Measurements from ENCODE around the gene FGF22. TPM values are rescaled to one million over a fixed set of nuclear protein-coding genes. Genes with fewer than 3 reads are reported as not detected.

Gene FGF22
- total and polyA plus RNA-seq, 2 of the 13 experiments (the other 11 are each of a cell fraction or from before 2014, with no cell fraction given): 0.24 TPM; not detected in 1

DNA sequence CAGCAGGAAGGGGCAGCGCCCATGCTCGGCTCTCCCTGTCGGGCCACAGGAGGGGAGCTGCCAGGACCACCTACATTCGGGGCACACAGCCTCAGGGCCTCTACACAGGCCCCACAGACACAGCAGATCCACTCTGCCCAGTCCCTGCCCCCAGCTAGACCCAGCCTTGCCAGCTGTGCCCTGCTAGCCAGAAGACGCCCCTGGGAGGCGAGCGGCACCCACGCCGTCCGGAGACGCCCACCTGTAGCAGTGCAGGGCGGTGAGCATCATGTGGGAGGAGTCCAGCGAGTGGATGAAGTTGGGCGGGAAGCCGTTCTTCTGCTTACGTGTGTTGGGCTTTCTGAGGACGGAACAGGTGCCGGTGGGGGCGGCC lies 21.4 kb upstream of the FGF22 start:
- H3K4me2 ChIP-seq (ENCODE audit: low read depth, low read length): no peak overlapping the region
- DNase-seq (ENCODE audit: low spot score) (no peak), ATAC-seq (no peak), FAIRE-seq (no peak)
- ChIA-PET POLR2A (no interaction called here), CTCF (ENCODE audit: low intra/inter-chr PET ratio, low total read pairs) (no interaction called here)
- H3K79me2 ChIP-seq (ENCODE audit: insufficient read depth, low read length): no peaks in the 10 kb centered on the region
- 0 out of 2 replicates have a peak, but pooled peaks have one; percentile 19 for TF ChIP-seq HNRNPL (IDR thresholded peaks at IDR 0.05; ENCODE audit: low read depth, low read length)
- no peak for TF ChIP-seq AHR (CRISPR knock-in tag; IDR thresholded peaks at IDR 0.05)
- H4K20me1 ChIP-seq (ENCODE audit: insufficient read depth, low read length): no peaks in the 10 kb centered on the region
- H3K4me1 ChIP-seq (ENCODE audit: insufficient read depth, low read length): no peaks in the 10 kb centered on the region
- H3K27me3 ChIP-seq (ENCODE audit: control insufficient read depth in 1 of 2, insufficient read depth in 2 of 2, low read length in 2 of 2): no peaks in the 10 kb centered on the region
- TSS peak; percentile 53 for BruUV-seq (replicated peaks)
- no peak overlapping the region for H2AFZ ChIP-seq (ENCODE audit: low read length)
- H3K9me3 ChIP-seq (ENCODE audit: low read length): no peaks in the 10 kb centered on the region
- 97% methylated on average over 12 of the region's 19 CpGs for WGBS (ENCODE audit: low lambda C conversion rate)
- H3K4me3 ChIP-seq (replicated peaks in 1 of 3; ENCODE audit: insufficient read depth in 1 of 3, low read depth in 2 of 3, low read length in 3 of 3): no peak overlapping the region
- in situ Hi-C loops (cut with HindIII; ENCODE audit: extremely low pct_ligation_motif_present, low pct_unique_long_range_greater_than_20kb): no loop called here
- peaks cover 9 to 25% of the 10 kb centered on the region in 2 experiments; a peak in 4 of 5 replicates for H3K36me3 ChIP-seq (replicated peaks in 1 of 2; ENCODE audit: control insufficient read depth in 1 of 2, insufficient read depth in 2 of 2, low read length in 2 of 2)
- no peak overlapping the region for H3K9ac ChIP-seq (ENCODE audit: insufficient read depth, low read depth, low read length)
- H3K27ac ChIP-seq (ENCODE audit: extremely low read length, insufficient read depth, low read length): no peak overlapping the region
- intact Hi-C loops (cut with micrococcal nuclease; ENCODE audit: unreplicated experiment): no loop called here

- Histone ChIP-seq H3K9me3 (ENCODE audit: low read length) (no peaks in the 10 kb centered on the region), H3K36me3 (replicated peaks in 1 of 2; ENCODE audit: control insufficient read depth in 1 of 2, insufficient read depth in 2 of 2, low read length in 2 of 2) (peaks cover 9 to 30% of the 10 kb centered on the region in 2 experiments; a peak in 4 of 5 replicates), H3K4me3 (replicated peaks in 1 of 3; ENCODE audit: insufficient read depth in 1 of 3, low read depth in 2 of 3, low read length in 3 of 3) (no peak overlapping the region), H3K4me2 (ENCODE audit: low read depth, low read length) (no peak overlapping the region), H3K79me2 (ENCODE audit: insufficient read depth, low read length) (no peaks in the 10 kb centered on the region), H3K9ac (ENCODE audit: insufficient read depth, low read depth, low read length) (no peak overlapping the region), H4K20me1 (ENCODE audit: insufficient read depth, low read length) (no peaks in the 10 kb centered on the region), H3K4me1 (ENCODE audit: insufficient read depth, low read length) (no peaks in the 10 kb centered on the region), H2AFZ (ENCODE audit: low read length) (no peak overlapping the region), H3K27me3 (ENCODE audit: control insufficient read depth in 1 of 2, insufficient read depth in 2 of 2, low read length in 2 of 2) (no peaks in the 10 kb centered on the region), H3K27ac (ENCODE audit: extremely low read length, insufficient read depth, low read length) (no peak overlapping the region)
- CTCF ChIA-PET (ENCODE audit: low intra/inter-chr PET ratio, low total read pairs): no interaction called here
- intact Hi-C loops (cut with micrococcal nuclease; ENCODE audit: unreplicated experiment): no loop called here
- in situ Hi-C loops (cut with HindIII; ENCODE audit: extremely low pct_ligation_motif_present, low pct_unique_long_range_greater_than_20kb): no loop called here
- POLR2A ChIA-PET: no interaction called here
- TF ChIP-seq HIVEP1 (CRISPR knock-in tag; IDR thresholded peaks at IDR 0.05) (no peak), AGO2 (optimal IDR thresholded peaks at IDR 0.05; ENCODE audit: low read depth, low read length) (peak; percentile 18), ARID5B (CRISPR knock-in tag; IDR thresholded peaks at IDR 0.05) (no peak), ZNF33A (CRISPR knock-in tag; IDR thresholded peaks at IDR 0.05; ENCODE audit: borderline replicate concordance) (no peak), NKX3-1 (CRISPR knock-in tag; IDR thresholded peaks at IDR 0.05) (no peak)
- TF ChIP-seq, protein P1, sequence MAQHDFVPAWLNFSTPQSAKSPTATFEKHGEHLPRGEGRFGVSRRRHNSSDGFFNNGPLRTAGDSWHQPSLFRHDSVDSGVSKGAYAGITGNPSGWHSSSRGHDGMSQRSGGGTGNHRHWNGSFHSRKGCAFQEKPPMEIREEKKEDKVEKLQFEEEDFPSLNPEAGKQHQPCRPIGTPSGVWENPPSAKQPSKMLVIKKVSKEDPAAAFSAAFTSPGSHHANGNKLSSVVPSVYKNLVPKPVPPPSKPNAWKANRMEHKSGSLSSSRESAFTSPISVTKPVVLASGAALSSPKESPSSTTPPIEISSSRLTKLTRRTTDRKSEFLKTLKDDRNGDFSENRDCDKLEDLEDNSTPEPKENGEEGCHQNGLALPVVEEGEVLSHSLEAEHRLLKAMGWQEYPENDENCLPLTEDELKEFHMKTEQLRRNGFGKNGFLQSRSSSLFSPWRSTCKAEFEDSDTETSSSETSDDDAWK (CRISPR knock-in tag; IDR thresholded peaks at IDR 0.05): no peak
- FAIRE-seq: no peak
- BruUV-seq (replicated peaks): no TSS peak
- WGBS (ENCODE audit: low lambda C conversion rate): 100% methylated on average over 13 of the region's 27 CpGs
- ATAC-seq: no peak
- DNase-seq (ENCODE audit: low spot score): no peak
Observed at GRCh38 chr19:618674-619285, 20.9 kb upstream of the FGF22 start.
